NCI-H524 treated with DMSO at 0.1 percent for 48 hours (cell line): ENCODE measurements around the gene CTIF.

Experiments
- DNase-seq: peaks from one replicate; lab custom pipeline; 2025; lab: John Stamatoyannopoulos, UW

The CTIF gene

DNA sequence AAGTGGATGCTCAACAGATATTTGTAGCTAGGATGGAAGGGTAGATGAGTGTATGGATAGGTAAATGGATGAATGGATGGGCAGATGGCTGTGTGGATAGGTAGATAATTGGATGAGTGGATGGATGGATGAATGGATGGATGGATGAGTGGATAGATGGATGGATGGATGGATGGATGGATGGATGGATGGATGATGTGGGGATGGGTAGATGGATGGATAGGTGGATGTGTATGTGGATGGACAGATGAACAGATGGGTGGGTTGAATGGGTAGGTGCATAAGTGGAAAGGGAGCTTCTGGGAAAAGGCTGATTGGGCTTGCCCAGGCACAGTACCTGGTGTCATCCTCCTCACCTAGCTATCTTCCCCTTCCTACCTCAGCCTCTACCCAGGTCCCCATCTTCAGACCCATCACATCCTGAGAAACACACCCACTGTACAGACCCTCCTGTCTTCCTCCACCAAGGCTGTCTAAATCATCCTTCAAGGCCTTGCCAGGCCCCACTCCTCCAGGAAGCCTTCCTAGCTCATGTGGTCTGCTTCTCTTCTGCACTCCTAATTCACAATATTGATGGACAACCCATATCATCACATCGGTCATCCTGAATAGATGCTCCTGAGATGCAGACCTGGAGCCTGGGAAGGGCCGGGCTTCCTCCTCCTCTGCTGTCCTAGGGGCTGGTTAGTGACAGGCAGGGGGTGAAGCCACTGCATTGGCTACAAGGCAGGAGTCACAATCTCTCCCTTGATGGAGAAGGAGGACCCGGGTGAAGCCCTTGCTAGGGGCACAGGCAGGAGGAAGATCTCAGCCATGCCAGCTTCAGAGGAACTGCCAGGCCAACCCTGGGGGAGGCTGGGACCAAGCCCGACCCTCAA is 362.6 kb downstream of the CTIF start:
- no peak for DNase-seq

DNA sequence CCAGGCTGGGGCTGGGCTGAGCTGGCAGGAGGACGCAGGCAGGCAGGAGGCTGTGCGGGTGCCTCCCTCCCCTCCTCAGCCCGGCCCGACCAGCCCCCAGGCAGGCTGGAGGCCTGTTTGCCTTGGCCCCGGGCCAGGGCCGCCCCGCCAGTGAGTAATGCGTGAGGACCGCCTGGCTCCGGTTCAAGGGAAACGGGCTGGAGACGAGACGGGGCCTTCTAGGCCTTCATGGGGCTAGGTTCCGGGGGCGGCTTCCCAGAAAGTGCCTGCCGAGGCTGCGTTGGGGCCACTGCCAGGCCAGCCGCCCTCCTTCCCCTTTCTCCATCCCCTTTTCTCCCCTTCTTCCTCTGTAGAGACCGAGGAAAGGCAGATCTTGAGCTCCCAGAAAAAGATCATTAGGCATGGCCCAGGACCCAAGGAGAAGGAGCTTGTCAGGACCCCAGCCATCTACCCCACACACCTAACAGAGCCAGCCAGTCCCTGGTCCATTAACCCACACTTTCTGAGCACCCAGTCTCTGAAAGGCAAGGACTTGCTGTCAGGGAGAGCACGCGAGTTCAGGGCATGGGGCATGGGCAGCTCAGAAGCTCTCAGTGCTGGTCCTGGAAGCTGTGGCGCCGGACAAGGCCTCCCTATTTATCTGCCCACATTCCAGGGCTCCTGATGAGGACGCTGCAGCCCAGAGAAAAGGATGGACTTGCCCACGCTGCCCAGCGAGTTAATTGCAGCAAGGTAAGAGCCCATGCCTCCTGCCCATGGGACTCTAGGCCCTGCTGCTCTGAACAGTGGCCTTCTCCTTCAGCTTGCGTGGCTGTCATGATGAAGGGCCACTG is 363.4 kb downstream of the CTIF start:
- DNase-seq, result no peak

DNA sequence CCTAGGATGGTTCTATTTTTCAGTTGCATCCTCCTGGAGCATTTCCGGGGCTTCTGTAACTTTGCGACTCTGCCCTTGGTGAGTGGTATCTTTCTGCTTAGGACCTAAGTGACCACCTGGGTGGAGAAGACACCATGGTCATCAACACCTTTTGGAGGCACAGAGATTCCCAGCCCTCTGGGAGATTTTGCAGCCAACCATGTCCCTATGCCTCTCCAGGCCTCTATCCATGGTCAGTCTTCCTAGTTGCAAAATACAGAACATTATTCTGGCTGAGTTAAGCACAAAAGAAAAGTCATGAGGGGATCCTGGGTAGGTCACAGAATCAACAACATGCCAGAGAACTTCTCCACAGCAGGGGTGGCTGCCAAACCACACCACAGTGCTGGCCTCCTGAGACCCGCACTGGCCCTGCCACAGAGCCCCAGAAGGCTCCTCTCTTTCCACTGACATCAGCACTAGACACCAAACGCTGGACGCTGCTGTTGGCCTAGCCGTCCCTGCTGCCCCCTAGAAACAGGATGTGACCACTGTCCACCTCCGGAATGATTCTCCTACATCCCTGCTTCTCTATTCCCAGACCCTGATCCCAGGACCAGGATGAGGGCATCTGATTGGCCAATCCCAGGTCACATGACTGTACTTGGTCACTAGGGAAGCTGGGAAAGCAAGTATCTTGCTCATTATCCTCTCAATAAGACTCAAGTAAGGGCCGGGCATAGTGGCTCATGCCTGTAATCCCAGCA is 364.2 kb downstream of the CTIF start:
- no peak for DNase-seq

DNA sequence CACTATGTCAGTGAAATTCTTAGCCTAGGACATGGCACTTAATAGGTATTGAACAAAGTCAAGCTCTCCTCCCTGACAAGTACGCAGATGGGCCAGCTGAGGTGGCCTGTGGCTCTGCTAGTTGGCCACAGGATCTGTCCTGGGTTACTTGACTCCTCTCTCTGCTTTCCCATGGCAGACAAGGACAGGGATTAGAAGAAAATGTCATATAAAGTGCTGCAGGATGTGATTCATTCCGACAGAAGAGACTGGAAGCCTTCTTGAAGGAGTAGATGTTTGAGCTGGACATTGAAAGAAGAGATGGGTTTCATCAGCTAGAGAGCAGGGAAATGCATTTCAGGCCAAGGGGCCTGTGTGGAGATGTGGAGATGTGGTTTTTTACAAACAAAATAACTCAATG is 365.3 kb downstream of the CTIF start:
- DNase-seq, result no peak

DNA sequence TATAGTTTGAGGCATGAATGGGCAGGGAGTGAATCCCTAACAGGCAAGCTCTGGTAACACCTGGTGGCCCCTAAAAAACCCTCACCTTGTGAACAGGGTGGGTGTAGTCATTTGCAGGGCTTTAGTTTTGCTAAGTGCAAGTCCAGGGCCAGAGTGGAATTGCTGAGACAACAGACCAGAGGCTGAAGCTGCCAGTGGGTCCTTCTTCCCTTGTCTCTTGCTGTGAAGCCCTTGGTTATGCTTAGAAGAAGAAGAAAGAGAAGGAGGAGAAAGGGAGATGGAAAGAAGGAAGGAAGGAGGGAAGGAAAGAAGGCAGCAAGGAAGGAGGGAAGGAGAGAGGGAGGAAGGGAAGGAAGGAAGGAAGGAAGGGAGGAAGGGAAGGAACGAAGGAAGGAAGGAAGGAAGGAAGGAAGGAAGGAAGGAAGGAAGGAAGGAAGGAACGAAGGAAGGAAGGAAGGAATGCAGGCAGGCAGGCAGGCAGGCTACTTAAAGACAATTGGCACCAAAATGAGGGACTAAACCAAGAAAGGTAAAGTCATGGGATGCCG is 366.1 kb downstream of the CTIF start:
- DNase-seq, result no peak

DNA sequence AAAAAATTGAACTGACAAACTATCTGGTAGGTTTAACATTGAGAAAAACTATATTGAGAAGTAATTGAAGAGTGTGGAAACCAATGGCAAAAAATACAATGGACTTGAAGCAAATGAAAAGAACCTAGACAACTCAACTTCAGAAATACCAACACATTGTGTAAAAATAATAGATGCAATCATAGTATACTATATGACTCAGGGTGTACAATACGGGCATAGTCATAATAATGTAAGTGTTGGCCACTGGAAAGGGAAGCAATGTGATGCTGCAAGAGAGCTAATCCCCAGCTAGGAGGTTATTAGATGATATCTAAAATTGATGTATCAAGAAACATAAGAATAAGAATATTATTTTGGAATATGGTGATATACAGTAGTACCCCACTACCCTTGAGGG is 366.7 kb downstream of the CTIF start:
- DNase-seq, result no peak

DNA sequence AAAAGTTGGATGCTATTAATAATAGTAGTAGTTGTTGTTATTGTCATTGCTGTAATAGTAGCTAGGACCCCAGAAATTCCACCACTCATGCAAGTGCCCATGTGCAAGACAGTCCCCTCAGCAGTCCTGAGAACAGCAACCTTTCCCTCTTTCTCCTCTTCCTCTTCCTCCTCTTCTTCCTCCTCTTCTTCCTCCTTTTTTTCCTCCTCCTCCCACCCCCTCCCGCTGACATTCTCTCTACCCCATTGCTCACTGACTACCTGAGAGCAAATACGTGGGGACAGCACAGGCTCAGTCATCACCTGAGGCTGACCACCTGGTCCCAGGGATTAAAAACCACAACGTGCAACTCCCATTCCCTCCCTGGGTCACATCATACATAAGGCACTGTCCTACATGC is 370.1 kb downstream of the CTIF start:
- no peak for DNase-seq

DNA sequence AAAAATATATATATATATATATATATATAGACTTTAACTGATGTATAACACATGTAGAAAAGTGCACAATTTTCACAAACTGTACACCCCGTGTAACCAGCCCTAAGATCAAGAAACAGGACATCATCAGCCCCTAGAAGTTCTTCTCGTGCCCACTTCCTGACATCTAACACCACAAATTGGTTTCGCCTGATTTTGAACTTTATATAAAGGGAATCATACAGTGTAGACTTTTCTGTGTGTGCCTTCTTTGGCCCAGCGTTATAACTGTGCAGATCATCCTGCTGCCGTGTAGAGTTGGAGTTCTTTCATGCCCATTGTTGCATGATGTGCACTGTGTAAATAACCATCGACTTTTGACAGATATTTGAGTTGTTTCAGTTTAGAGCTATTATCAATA is 370.9 kb downstream of the CTIF start:
- DNase-seq, result no peak

DNA sequence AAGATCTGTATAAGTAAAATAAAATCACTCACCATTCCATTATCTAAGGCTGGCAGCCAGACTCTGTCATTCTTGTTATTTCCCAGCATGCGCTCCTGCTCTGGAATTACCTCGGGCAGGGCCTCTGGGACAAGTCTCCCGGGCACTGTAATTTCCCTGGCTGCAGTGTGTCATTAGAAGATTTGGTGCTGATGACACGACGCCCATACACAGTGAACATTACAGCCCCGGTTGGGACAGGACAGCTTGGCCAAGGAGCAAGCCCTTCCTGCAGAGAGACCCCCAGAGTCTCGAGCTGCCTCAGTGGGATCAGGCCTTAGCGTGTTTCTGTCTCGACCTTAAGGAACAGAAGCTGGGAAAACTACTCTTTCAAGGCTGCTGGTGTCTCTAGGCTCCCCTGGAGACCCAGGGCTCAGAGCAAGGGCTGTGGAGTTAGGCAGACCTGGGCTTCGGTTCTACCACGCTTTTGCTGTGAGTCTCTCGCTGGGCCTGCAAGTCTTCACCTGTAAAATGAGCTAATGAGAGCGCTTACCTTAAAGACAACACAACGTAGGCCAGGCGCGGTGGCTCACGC is 372.2 kb downstream of the CTIF start:
- DNase-seq, result no peak
